ENCODE data around the gene GLT6D1.

GLT6D1 gene

DNA sequence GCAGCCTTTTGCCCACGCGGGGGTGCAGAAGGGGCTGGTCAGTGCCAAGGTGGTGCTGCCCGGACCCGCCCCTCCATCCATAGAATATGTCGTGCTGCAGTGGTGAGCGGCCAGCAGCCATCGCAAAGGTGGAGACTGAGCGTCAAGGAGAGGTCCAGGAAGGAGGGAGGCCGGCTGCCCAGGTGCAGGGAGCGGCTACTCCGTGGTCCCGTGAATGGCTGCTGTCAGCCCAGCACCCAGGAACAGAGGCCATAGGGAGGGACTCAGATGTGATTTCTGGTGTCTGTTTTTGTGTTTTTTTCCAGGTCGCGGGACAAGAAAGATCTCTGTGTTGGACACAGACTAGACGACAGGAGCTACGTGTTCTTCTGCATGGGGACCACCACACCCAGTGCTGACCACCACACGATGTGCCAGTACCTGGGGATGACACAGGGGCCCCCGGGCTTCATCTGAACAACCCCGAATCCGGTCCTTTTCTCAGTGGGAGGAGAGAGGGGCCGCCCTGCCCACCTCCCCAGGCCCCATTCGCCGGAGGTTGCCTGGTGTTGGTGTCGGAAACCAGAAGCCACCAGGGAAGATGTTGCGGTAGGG, 48.8 kb downstream of the GLT6D1 start:
- no peak for TF ChIP-seq JUND (IDR thresholded peaks at IDR 0.05; ENCODE audit: low read depth)
- DNase-seq (ENCODE audit: low read depth in 1 of 2, low spot score in 1 of 2) = no peak
- in situ Hi-C loops (cut with HindIII; ENCODE audit: low pct_unique_long_range_greater_than_20kb, low sequenced_read_pairs) = no loop called here

DNA sequence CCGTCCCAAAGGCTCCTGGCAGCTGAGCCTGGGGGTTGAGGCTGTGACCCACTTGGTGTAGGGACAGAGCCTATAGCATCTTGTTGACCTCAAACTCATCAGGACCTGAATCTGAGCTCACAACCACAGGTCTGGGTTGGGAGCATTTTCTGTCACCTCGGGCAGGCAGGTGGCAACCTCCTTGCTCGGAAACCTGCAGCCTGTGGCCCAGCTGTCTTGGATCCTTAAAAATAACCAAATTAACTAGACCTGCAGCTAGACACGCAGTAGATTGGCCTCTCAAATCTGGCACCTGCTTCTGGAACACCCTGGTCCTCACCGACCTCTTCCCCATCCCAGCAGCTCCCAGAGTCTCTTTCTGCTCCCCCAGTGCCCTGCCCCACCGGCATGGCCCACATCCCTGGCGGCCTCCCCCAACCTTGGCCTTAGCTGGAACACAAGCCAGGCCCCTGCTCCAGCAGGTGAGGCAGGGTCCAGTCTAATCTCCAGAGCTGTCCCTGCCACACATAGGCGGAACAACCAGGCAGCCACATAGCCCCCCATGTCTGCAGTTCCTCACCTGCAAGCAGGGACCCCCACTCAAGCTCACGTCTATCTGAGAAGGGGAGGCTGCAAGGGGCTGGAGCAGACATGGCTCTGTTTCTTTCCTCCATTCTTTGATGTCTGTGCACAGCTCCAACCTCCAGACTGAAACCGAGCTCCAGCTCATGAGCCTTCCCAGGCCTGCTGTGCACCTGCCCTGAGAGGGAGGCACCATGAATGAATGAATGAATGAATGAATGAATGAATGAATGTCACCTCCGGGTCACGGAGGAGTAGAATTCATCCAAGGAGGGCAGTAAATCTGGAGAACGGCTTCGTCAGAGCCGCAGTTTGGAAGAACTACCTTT, 49.5 kb downstream of the GLT6D1 start:
- in situ Hi-C loops (cut with HindIII; ENCODE audit: low pct_unique_long_range_greater_than_20kb, low sequenced_read_pairs) = no loop called here
- no peak for DNase-seq (ENCODE audit: low read depth in 1 of 2, low spot score in 1 of 2)
- TF ChIP-seq JUND (IDR thresholded peaks at IDR 0.05; ENCODE audit: low read depth) = no peak

DNA sequence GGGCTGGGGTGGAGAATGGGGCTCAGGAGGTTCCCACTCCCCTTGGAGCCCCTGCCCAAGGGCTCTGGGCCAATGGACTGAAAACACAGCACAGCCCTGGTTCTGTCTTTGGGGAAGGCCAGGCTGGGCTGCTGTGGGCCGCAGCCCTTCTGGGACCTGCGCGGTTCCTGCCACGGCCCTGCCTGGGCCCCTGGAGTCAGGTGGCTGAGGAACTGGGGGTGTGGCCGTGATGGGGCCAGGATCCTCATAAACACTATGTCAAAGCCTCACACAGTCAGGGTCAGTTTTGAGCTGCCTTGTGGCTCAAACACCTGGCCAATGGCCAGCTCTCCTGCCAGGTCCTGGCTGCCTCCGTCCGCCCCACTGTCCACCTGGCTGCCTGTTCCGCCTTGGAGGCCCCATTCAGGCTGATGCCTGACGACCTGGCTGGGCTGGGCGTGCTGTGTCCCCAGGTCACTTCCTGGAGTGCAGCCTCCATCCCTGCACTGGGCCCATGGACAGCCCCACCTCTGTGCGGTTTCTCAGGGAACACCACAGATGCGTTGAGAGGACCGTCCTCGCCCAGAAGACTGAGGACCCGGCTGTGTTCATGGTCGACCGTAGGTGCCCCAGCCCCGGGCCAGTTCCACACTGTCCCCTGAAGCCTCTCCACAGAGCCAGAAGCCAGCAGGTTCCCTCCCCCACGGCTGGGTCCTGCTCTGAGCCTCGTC, 50.3 kb downstream of the GLT6D1 start:
- TF ChIP-seq JUND (IDR thresholded peaks at IDR 0.05; ENCODE audit: low read depth) = no peak
- in situ Hi-C loops (cut with HindIII; ENCODE audit: low pct_unique_long_range_greater_than_20kb, low sequenced_read_pairs) = no loop called here
- no peak for DNase-seq (ENCODE audit: low read depth in 1 of 2, low spot score in 1 of 2)

DNA sequence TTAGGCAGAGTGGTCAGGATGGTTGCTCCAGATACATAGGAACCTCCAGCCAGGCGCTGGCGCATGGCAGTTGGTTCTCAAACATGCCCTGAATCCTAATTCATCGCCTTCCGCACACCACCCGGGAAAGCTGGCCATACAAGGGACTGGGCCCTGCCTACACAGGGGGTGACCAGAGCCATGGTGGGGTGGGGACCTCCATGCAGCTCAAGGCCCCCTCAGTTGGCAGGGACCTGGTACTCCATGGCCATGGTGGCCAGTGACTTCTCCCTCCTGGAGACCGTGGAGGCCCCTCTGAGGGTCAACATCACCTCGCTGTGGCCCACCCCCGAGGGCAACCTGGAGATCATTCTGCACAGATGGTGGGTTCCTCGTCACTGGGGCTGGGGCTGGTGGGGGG, 51.0 kb downstream of the GLT6D1 start:
- DNase-seq (ENCODE audit: low read depth in 1 of 2, low spot score in 1 of 2) = no peak
- TF ChIP-seq JUND (IDR thresholded peaks at IDR 0.05; ENCODE audit: low read depth) = no peak
- in situ Hi-C loops (cut with HindIII; ENCODE audit: low pct_unique_long_range_greater_than_20kb, low sequenced_read_pairs) = no loop called here

DNA sequence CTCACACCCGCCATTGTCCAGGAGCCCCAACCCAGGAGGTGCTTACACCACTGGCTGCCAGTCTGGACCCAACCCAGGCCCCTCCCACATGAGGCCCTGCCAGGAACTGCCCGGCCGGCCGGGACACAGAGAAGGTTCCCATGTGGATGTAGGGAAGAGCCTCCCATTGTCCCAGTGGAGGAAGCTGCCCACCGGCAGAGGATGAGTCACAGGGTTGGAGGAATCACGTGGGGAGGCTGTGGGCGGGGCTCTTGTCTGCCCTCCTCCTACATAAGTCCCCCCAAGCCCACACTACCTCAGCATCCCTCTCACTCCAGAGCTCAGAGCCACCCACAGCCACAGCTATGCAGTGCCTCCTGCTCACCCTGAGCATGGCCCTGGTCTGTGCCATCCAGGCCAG, 51.7 kb downstream of the GLT6D1 start:
- no peak for TF ChIP-seq JUND (IDR thresholded peaks at IDR 0.05; ENCODE audit: low read depth)
- in situ Hi-C loops (cut with HindIII; ENCODE audit: low pct_unique_long_range_greater_than_20kb, low sequenced_read_pairs) = no loop called here
- no peak for DNase-seq (ENCODE audit: low read depth in 1 of 2, low spot score in 1 of 2)

DNA sequence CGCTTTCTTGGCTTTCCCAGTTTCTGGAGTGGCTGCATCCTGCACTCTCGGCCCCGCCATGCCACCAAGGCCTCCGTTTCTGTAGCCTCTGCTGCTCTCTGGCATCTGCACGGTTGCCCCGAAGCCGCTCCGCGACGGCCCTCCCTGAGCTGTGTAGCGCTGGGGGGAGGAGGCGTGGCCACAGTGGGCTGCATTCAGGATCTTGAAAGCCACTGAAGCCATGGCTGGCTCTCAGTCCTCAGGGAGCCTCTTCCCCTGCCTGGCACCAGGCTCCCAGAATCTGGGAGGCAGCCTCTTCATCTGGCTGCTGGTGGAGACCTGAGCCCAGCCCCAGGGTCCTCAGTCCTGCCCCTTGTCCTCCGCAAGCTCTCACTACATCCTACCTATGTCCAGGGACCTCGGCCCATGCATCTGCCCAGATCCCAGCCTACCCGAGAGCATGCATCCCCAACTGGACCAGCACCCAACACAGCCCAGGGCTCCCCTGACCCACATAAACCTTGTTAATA, 52.7 kb downstream of the GLT6D1 start:
- DNase-seq (ENCODE audit: low read depth in 1 of 2, low spot score in 1 of 2) = no peak
- in situ Hi-C loops (cut with HindIII; ENCODE audit: low pct_unique_long_range_greater_than_20kb, low sequenced_read_pairs) = no loop called here
- TF ChIP-seq JUND (IDR thresholded peaks at IDR 0.05; ENCODE audit: low read depth) = no peak

DNA sequence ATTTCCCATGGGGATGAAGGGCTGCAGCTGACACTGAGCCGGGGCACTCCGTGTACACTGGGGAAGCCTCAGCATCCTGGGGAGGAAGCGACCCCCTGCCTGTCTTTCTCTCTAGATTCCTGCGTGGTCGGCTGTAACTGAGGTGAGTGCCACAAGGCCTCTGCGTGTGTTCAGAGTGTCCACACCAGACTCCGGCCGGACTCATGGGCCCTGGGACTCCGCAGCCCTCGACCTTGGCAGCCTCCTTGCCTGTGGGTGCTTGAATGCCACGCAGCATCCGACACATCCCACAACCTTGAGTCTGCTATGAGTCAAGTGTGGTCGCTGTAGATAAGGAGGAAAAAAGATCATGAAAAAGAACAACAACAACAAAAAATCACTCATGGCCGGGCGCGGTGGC, 54.4 kb downstream of the GLT6D1 start:
- no peak for TF ChIP-seq JUND (IDR thresholded peaks at IDR 0.05; ENCODE audit: low read depth)
- DNase-seq (ENCODE audit: low read depth in 1 of 2, low spot score in 1 of 2) = no peak
- in situ Hi-C loops (cut with HindIII; ENCODE audit: low pct_unique_long_range_greater_than_20kb, low sequenced_read_pairs) = no loop called here

DNA sequence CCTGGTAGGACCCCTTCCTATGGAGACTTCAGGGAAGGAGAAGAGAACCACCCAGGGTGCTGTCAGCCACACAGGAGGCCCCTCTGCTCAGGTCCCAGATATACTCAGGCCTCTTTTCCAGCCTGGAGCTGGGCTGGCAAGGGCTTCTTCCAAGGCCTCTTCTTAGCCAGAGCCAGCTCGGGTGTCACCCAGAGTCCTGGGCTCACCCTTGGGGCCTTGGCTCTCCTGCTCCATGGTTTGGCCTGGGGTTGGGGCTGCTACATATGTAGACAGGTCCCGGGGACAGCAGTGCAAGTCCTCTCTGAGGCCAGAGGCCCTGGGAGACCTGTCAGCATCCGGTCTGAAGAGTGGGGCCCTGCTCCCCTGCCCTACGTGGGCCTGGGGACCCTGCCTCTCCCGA, 55.0 kb downstream of the GLT6D1 start:
- in situ Hi-C loops (cut with HindIII; ENCODE audit: low pct_unique_long_range_greater_than_20kb, low sequenced_read_pairs) = no loop called here
- no peak for DNase-seq (ENCODE audit: low read depth in 1 of 2, low spot score in 1 of 2)
- no peak for TF ChIP-seq JUND (IDR thresholded peaks at IDR 0.05; ENCODE audit: low read depth)

DNA sequence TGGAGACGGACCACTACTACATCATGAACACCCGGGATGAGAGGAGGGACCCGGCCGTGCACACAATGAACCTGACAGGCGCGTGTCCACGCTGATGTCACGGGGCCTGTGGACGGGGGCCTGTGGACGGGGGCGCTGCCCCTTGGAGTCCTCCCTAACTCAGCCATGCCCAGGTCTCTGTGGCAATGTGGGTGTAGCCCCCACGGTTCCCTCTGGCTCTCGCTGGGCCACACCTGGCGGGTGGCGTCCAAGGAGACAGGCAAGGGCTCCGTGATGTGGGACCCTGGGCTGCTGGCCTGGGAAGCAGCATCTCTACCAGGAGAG, 55.7 kb downstream of the GLT6D1 start:
- no peak for DNase-seq (ENCODE audit: low read depth in 1 of 2, low spot score in 1 of 2)
- TF ChIP-seq JUND (IDR thresholded peaks at IDR 0.05; ENCODE audit: low read depth) = no peak
- in situ Hi-C loops (cut with HindIII; ENCODE audit: low pct_unique_long_range_greater_than_20kb, low sequenced_read_pairs) = no loop called here

DNA sequence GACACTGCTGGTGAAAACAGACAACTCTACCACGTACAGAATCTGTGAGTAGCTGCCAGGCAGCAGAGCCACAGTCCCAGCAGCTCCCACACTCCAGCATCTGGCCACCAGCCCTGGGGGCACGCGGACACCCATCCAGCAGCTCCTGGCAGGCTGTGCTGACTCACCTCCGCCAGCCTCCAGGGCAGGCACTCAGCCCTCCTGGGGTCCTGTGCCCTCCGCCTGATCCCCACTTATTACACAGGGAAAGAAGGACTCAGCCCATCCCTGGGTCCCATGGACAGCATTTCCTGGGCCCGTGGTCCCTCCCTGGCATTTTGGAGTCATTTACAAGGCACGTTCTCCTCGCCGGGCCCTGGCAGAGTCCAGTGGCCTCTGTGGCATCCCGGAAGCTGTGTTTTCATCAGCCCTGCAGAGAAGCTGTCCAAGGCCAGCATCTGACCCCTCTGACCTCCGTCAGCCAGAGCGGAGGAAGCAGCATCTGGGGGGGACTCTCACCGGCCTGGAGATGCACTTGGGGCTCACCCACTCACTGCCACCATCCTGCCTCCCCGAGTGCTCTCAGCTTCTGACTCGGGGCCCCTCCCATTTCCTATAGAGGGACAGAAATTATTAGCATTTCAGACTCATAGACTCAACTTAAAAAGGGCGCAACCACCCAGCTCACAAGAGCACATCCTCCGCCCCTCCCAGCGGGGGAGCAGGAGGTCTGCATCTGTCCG, 56.2 kb downstream of the GLT6D1 start:
- in situ Hi-C loops (cut with HindIII; ENCODE audit: low pct_unique_long_range_greater_than_20kb, low sequenced_read_pairs) = no loop called here

DNA sequence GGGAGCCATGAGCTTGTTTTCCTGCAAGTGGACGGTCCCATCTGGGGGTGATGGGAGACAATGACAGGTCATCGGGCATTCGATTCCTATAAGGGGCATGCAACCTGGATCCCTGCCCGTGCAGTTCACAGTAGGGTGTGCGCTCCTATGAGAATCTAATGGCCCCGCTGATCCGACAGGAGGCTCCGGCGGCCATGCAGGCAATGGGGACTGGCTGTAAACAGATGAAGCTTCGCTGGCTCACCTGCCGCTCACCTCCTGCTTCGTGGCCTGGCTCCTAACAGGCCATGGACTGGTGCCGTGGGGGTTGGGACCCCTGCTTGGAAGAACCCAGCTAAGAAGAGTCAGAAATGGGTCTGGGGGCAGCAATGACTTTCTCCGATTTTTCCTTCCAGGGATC, 56.8 kb downstream of the GLT6D1 start:
- no peak for TF ChIP-seq JUND (IDR thresholded peaks at IDR 0.05; ENCODE audit: low read depth)
- DNase-seq (ENCODE audit: low read depth in 1 of 2, low spot score in 1 of 2) = no peak
- in situ Hi-C loops (cut with HindIII; ENCODE audit: low pct_unique_long_range_greater_than_20kb, low sequenced_read_pairs) = no loop called here

More for the DNA sequence above, 56.2 kb downstream of the GLT6D1 start:
- DNase-seq (ENCODE audit: low read depth in 1 of 2, low spot score in 1 of 2) = no peak
- no peak for TF ChIP-seq JUND (IDR thresholded peaks at IDR 0.05; ENCODE audit: low read depth)

DNA sequence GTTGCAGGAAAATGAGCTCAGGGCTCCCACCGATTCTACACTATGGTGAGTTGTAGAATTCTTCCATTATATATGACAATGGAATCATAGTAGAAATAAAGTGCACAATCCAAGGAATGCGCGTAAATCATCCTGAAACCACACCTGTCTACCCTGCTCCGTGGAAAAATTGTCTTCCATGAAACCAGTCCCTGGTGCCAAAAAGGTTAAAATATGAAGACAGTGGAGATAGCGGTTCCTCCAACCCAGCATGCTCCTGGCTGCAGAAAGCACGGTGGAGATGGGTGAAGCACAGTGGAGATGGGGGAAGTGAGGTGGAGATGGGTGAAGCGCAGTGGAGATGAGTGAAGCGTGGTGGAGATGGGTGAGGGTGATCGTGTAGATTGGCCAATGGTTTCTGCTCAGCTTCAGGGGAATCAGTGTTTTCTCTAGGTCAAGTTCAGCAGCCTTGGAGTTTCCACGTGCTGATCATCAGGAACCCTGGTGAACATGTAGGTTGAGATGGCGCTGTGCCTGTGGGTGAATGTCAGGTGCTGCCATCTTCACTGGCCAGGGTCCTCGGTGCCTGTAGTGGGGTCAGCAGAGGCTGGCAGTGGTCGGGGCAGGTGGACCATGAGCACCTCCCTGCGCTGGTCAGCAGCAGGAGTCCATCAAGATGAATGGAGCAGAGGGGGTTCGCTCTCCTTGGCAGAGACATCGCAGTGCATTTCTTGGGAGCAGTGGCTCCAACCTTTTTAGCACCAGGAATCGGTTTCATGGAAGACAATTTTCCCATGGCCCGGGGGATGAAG, 57.5 kb downstream of the GLT6D1 start:
- in situ Hi-C loops (cut with HindIII; ENCODE audit: low pct_unique_long_range_greater_than_20kb, low sequenced_read_pairs) = no loop called here
- no peak for TF ChIP-seq JUND (IDR thresholded peaks at IDR 0.05; ENCODE audit: low read depth)
- DNase-seq (ENCODE audit: low read depth in 1 of 2, low spot score in 1 of 2) = no peak

Measured in T47D (cell line).